ENCODE results near the gene DDIT3. TPM values are rescaled to one million over a fixed set of nuclear protein-coding genes. Genes with fewer than 3 reads are reported as not detected.

Gene DDIT3
- total and polyA plus RNA-seq, 2 donors (not counting 1 experiment from before 2014, with no cell fraction given): 57.8 to 265 TPM

DNA sequence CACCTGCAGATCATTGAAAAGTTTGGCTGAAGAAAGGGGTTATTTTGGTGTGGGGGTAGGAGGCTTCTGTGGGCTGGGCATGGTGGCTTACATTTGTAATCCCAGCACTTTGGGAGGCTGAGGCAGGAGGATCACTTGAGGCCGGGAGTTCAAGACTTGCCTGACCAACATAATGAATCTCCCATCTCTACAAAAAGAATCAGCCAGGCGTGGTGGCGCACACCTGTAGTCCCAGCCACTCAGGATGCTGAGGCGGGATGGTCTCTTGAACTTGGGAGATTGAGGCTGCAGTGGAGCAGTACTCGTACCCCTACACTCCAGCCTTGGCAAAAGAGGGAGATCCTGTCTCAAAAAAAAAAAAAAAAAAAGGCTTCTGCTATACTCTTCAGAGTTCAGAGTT is 7.0 kb downstream of the DDIT3 start:
- H3K4me2 ChIP-seq (ENCODE audit: extremely low read depth, insufficient read depth, low read length): no peak overlapping the region
- H3K4me1 ChIP-seq (ENCODE audit: control insufficient read depth, extremely low read depth, insufficient read depth, low read length): peaks cover 11% of the 10 kb centered on the region
- H3K27me3 ChIP-seq (ENCODE audit: control insufficient read depth, insufficient read depth, low read length): no peaks in the 10 kb centered on the region
- TF ChIP-seq, protein P1, sequence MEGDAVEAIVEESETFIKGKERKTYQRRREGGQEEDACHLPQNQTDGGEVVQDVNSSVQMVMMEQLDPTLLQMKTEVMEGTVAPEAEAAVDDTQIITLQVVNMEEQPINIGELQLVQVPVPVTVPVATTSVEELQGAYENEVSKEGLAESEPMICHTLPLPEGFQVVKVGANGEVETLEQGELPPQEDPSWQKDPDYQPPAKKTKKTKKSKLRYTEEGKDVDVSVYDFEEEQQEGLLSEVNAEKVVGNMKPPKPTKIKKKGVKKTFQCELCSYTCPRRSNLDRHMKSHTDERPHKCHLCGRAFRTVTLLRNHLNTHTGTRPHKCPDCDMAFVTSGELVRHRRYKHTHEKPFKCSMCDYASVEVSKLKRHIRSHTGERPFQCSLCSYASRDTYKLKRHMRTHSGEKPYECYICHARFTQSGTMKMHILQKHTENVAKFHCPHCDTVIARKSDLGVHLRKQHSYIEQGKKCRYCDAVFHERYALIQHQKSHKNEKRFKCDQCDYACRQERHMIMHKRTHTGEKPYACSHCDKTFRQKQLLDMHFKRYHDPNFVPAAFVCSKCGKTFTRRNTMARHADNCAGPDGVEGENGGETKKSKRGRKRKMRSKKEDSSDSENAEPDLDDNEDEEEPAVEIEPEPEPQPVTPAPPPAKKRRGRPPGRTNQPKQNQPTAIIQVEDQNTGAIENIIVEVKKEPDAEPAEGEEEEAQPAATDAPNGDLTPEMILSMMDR (conservative IDR thresholded peaks at IDR 0.05 in 1 of 2, IDR thresholded peaks at IDR 0.05 in 1 of 2; ENCODE audit: low read depth in 1 of 2, low read length in 2 of 2): no peak
- TF ChIP-seq EZH2 (IDR thresholded peaks at IDR 0.05; ENCODE audit: low read length, missing control alignments): no peak
- H3K4me3 ChIP-seq (replicated peaks in 1 of 4; ENCODE audit: control extremely low read depth in 1 of 4, insufficient read depth in 1 of 4, low read depth in 3 of 4, low read length in 4 of 4): no peak overlapping the region
- H3K9me3 ChIP-seq (ENCODE audit: control insufficient read depth, insufficient read depth, low read depth, low read length): no peaks in the 10 kb centered on the region
- peaks cover under 1% of the 10 kb centered on the region for H4K20me1 ChIP-seq (ENCODE audit: control insufficient read depth, extremely low read depth, insufficient read depth, low read length)
- H3K79me2 ChIP-seq (ENCODE audit: control insufficient read depth, insufficient read depth, low read length): peaks cover 16% of the 10 kb centered on the region
- peaks cover 30% of the 10 kb centered on the region for H3K36me3 ChIP-seq (ENCODE audit: control insufficient read depth, insufficient read depth, low read length)
- no peak overlapping the region for H2AFZ ChIP-seq (ENCODE audit: low read length)
- H3K9ac ChIP-seq (ENCODE audit: insufficient read depth, low read length): no peak overlapping the region
- no peak overlapping the region for H3K27ac ChIP-seq (ENCODE audit: insufficient read depth, low read length)
- DNase-seq (ENCODE audit: low read depth in 2 of 2): no peak

DNA sequence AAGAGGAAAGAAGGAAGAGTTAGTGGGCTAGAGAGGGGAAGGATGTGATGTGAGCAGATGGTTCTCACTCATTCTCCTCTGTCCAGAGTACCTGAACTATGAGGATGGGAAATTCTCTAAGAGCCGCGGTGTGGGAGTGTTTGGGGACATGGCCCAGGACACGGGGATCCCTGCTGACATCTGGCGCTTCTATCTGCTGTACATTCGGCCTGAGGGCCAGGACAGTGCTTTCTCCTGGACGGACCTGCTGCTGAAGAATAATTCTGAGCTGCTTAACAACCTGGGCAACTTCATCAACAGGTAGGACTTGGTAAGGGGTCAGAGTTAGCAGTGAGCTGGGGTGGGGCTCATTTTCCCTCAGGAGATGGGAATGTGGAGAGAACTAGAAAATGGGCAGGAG is 7.6 kb downstream of the DDIT3 start:
- Histone ChIP-seq H3K4me3 (replicated peaks in 1 of 4; ENCODE audit: control extremely low read depth in 1 of 4, insufficient read depth in 1 of 4, low read depth in 3 of 4, low read length in 4 of 4) (no peak overlapping the region), H3K27me3 (ENCODE audit: control insufficient read depth, insufficient read depth, low read length) (no peaks in the 10 kb centered on the region), H2AFZ (ENCODE audit: low read length) (no peak overlapping the region), H3K9ac (ENCODE audit: insufficient read depth, low read length) (no peak overlapping the region), H3K9me3 (ENCODE audit: control insufficient read depth, insufficient read depth, low read depth, low read length) (no peaks in the 10 kb centered on the region), H3K4me2 (ENCODE audit: extremely low read depth, insufficient read depth, low read length) (no peak overlapping the region), H3K27ac (ENCODE audit: insufficient read depth, low read length) (no peak overlapping the region), H3K36me3 (ENCODE audit: control insufficient read depth, insufficient read depth, low read length) (peaks cover 27% of the 10 kb centered on the region), H3K4me1 (ENCODE audit: control insufficient read depth, extremely low read depth, insufficient read depth, low read length) (peaks cover 8% of the 10 kb centered on the region), H4K20me1 (ENCODE audit: control insufficient read depth, extremely low read depth, insufficient read depth, low read length) (no peaks in the 10 kb centered on the region), H3K79me2 (ENCODE audit: control insufficient read depth, insufficient read depth, low read length) (peaks cover 11% of the 10 kb centered on the region)
- no peak for DNase-seq (ENCODE audit: low read depth in 2 of 2)
- TF ChIP-seq, protein P1 (conservative IDR thresholded peaks at IDR 0.05 in 1 of 2, IDR thresholded peaks at IDR 0.05 in 1 of 2; ENCODE audit: low read depth in 1 of 2, low read length in 2 of 2): no peak
- no peak for TF ChIP-seq EZH2 (IDR thresholded peaks at IDR 0.05; ENCODE audit: low read length, missing control alignments)

DNA sequence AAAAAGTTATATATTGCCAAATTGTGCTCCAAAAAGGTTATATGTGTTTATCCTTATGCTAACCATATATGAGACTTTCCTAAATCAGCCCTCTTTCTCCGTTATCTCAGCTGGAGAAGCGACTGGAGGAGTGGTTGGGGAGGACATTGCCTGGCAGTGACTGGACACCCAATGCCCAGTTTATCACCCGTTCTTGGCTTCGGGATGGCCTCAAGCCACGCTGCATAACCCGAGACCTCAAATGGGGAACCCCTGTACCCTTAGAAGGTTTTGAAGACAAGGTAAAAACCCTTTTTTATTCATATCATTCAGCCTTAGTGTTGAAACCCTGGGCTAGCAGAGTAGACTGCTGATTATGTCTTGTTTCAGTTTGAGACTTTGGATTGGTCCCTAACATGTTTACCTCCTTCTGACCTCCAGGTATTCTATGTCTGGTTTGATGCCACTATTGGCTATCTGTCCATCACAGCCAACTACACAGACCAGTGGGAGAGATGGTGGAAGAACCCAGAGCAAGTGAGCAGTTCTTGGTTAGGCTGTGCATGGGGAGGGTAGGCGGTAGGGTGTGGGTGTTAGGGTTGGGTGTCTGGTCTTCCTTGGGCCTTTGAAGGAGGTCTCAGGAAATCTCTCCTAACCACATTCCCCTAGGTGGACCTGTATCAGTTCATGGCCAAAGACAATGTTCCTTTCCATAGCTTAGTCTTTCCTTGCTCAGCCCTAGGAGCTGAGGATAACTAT is 8.6 kb downstream of the DDIT3 start:
- Histone ChIP-seq H2AFZ (ENCODE audit: low read length) (no peak overlapping the region), H3K79me2 (ENCODE audit: control insufficient read depth, insufficient read depth, low read length) (peaks cover 2% of the 10 kb centered on the region), H3K4me3 (replicated peaks in 1 of 4; ENCODE audit: control extremely low read depth in 1 of 4, insufficient read depth in 1 of 4, low read depth in 3 of 4, low read length in 4 of 4) (no peak overlapping the region), H3K36me3 (ENCODE audit: control insufficient read depth, insufficient read depth, low read length) (peaks cover 22% of the 10 kb centered on the region), H3K4me2 (ENCODE audit: extremely low read depth, insufficient read depth, low read length) (no peak overlapping the region), H3K9ac (ENCODE audit: insufficient read depth, low read length) (no peak overlapping the region), H3K27me3 (ENCODE audit: control insufficient read depth, insufficient read depth, low read length) (no peaks in the 10 kb centered on the region), H4K20me1 (ENCODE audit: control insufficient read depth, extremely low read depth, insufficient read depth, low read length) (no peaks in the 10 kb centered on the region), H3K9me3 (ENCODE audit: control insufficient read depth, insufficient read depth, low read depth, low read length) (no peaks in the 10 kb centered on the region), H3K27ac (ENCODE audit: insufficient read depth, low read length) (no peak overlapping the region), H3K4me1 (ENCODE audit: control insufficient read depth, extremely low read depth, insufficient read depth, low read length) (peaks cover 3% of the 10 kb centered on the region)
- TF ChIP-seq EZH2 (IDR thresholded peaks at IDR 0.05; ENCODE audit: low read length, missing control alignments): no peak
- TF ChIP-seq, protein P1 (conservative IDR thresholded peaks at IDR 0.05 in 1 of 2, IDR thresholded peaks at IDR 0.05 in 1 of 2; ENCODE audit: low read depth in 1 of 2, low read length in 2 of 2): no peak
- no peak for DNase-seq (ENCODE audit: low read depth in 2 of 2)
